Ovary (tissue), 9 donors: ENCODE data around the gene SIRPA. TPM values are rescaled to one million over a fixed set of nuclear protein-coding genes. Genes with fewer than 3 reads are reported as not detected.

Experiments
- DNase-seq, 5 donors: peaks; one replicate each; pipeline ENCODE4 v3.0.0-alpha.2; 2019 to 2020
- H3K27ac ChIP-seq, 2 donors: fragments of 200-600 bp; one replicate each; pipeline versions ENCODE4 v1.5.1 to v1.8.0; 2019 to 2022
- H3K27me3 ChIP-seq: fragments of 200-600 bp; one replicate; pipeline ENCODE4 v1.8.0; 2022
- H3K36me3 ChIP-seq: fragments of 200-600 bp; sonication (generic); one replicate; pipeline ENCODE4 v1.5.1; 2019
- H3K4me1 ChIP-seq: one replicate; pipeline ENCODE4 v1.8.1; 2013; ENCODE audit warnings: mild to moderate bottlenecking, moderate library complexity; ENCODE audit not compliant: insufficient read depth
- H3K4me3 ChIP-seq: fragments of 200-600 bp; sonication (generic); one replicate; pipeline ENCODE4 v1.5.1; 2017
- H3K9me3 ChIP-seq, 2 donors: fragments of 200-600 bp in 1 of 2; sonication (generic) in 1 of 2; one replicate each; pipeline versions ENCODE4 v1.5.1 to v1.8.1; 2013 to 2019; ENCODE audit warnings: mild to moderate bottlenecking in 1 of 2, moderate library complexity in 1 of 2
- CTCF ChIP-seq, 3 donors: fragments of 450-650 bp in 2 of 3; fragments of 200-600 bp in 1 of 3; IDR thresholded peaks; one replicate each; pipeline versions ENCODE4 v1.5.1 to v1.8.0; 2016 to 2022; ENCODE audit warnings: antibody characterized with exemption in 3 of 3, mild to moderate bottlenecking in 1 of 3
- EP300 ChIP-seq: sonication (generic); formaldehyde crosslinking; IDR thresholded peaks from one replicate; pipeline ENCODE4 v1.6.1; 2017; ENCODE audit warnings: antibody characterized with exemption
- POLR2A ChIP-seq: fragments of 450-650 bp; IDR thresholded peaks from one replicate; pipeline ENCODE4 v1.6.1; 2017; ENCODE audit warnings: antibody characterized with exemption, mild to moderate bottlenecking, moderate library complexity
- WGBS, 3 donors: extraction: QIAGEN DNeasy Blood & Tissue Kit in 1 of 3; methylation state at CpG; one replicate each; pipeline versions ENCODE4 v1.1.5 to v1.1.7; 2013 to 2017; 5-methylcytosine and 5-hydroxymethylcytosine counted together
- intact Hi-C, 4 donors: fragments of 100-400 bp; cut with DNase I; formaldehyde crosslinking; loops; one replicate each; pipeline versions ENCODE4 v1.11.0 to v1.15.1; 2022 to 2023
- polyA plus RNA-seq, 2 donors: library from polyadenylated mRNA; stranded (reverse); fragments of 200-250 nt in 1 of 2; fragments of 350-450 nt in 1 of 2; fragmentation: Illumina TruSeq in 1 of 2; extraction: RNeasy Lipid Tissue Mini Kit (QIAGEN cat#74804) in 1 of 2; gene quantifications; one replicate each; pipeline ENCODE4 v1.2.3, GENCODE V29; 2013 to 2014
- total RNA-seq, 7 donors: library from RNA; depleted of rRNA in 2 of 7; stranded (reverse); fragments of >200 nt in 2 of 7; fragmentation: NEBNext Ultra II Directional in 3 of 7; extraction: Animal tissue kit (Norgen Biotek cat#: 25700) in 3 of 7; gene quantifications; one replicate each; pipeline versions ENCODE4 v1.1.0 to v1.2.4, GENCODE V29; 2016 to 2023
- donor health status: DM: no; HTN: no; CAD: no; lungs with moderate emphysema.
- donor health status: DM: no; HTN: no; CAD: no.
- donor health status: Bipolar disorder and iron deficiency.
- donor health status: DM: yes; HTN: yes; CAD: no.
- donor health status: DM: no; HTN: no; CAD: no.
- donor health status: DM: yes; HTN: yes; CAD: no.

Gene SIRPA
- total and polyA plus RNA-seq, 9 donors, result 15.7 to 45.6 (median 28.3) TPM

- intact Hi-C loops, result loop anchor here in 1 of 4 donors (5.0 kb wide), 1 partner anchor 513 kb away; no protein-coding TSS in a partner anchor
- TF ChIP-seq POLR2A (no peak), EP300 (peak; percentile 30), CTCF (IDR thresholded peaks at IDR 0.05) (no peak)
- H3K4me1 ChIP-seq, result peaks cover 4% of the 10 kb centered on the region
- WGBS, 3 donors, result 8 to 21% (median 19%) methylated on average over 1 of the region's 1 CpG
- no peaks in the 10 kb centered on the region for H3K27me3 ChIP-seq
- H3K9me3 ChIP-seq, result no peaks in the 10 kb centered on the region
- peak overlapping the region in 1 of 2 donors; percentile 14 for H3K27ac ChIP-seq
- DNase-seq, result peak in 1 of 5 donors; percentile 56
- no peaks in the 10 kb centered on the region for H3K36me3 ChIP-seq
- H3K4me3 ChIP-seq, result no peak overlapping the region
Observed at GRCh38 chr20:1934156-1934555, 38.9 kb downstream of the SIRPA start.

- H3K4me1 ChIP-seq, result peaks cover 4% of the 10 kb centered on the region
- WGBS, 3 donors, result 44 to 54% (median 48%) methylated on average over 19 of the region's 19 CpGs
- H3K9me3 ChIP-seq, result no peaks in the 10 kb centered on the region
- H3K27me3 ChIP-seq, result no peaks in the 10 kb centered on the region
- peak in 4 of 5 donors; percentile 60 to 89 (median 62) for DNase-seq
- no peaks in the 10 kb centered on the region for H3K36me3 ChIP-seq
- H3K4me3 ChIP-seq, result no peak overlapping the region
- H3K27ac ChIP-seq, result peak overlapping the region in 1 of 2 donors; percentile 14
- intact Hi-C loops, result loop anchor here in 1 of 4 donors (5.0 kb wide), 1 partner anchor 512 kb away; no protein-coding TSS in a partner anchor
- no peak for TF ChIP-seq POLR2A
- TF ChIP-seq CTCF (IDR thresholded peaks at IDR 0.05), result no peak
- no peak for TF ChIP-seq EP300
Observed at GRCh38 chr20:1934721-1935573, 39.7 kb downstream of the SIRPA start.

GRCh38 chr20:1935696-1936366, 40.6 kb downstream of the SIRPA start:
- WGBS, 3 donors, result 80 to 81% (median 81%) methylated on average over 15 of the region's 15 CpGs

More at GRCh38 chr20:1935696-1936366, 40.6 kb downstream of the SIRPA start:
- Histone ChIP-seq H3K9me3 (no peaks in the 10 kb centered on the region), H3K27ac (peak overlapping the region in 1 of 2 donors; percentile 14), H3K36me3 (no peaks in the 10 kb centered on the region), H3K4me1 (peaks cover 4% of the 10 kb centered on the region), H3K27me3 (no peaks in the 10 kb centered on the region), H3K4me3 (no peak overlapping the region)
- TF ChIP-seq CTCF (IDR thresholded peaks at IDR 0.05), result no peak
- no peak for TF ChIP-seq EP300
- TF ChIP-seq POLR2A, result no peak
- intact Hi-C loops, result no loop called here
- peak in 3 of 5 donors; percentile 37 to 50 (median 43) for DNase-seq
